Activated CD8-positive, alpha-beta memory T cell treated with anti-CD3 and anti-CD28 coated beads for 24 hours (primary cell): Measurements from ENCODE around the gene PCDH9.

Experiments used
- DNase-seq: peaks from one replicate; pipeline ENCODE4 v3.0.0-alpha.2; 2020

The PCDH9 gene

DNA sequence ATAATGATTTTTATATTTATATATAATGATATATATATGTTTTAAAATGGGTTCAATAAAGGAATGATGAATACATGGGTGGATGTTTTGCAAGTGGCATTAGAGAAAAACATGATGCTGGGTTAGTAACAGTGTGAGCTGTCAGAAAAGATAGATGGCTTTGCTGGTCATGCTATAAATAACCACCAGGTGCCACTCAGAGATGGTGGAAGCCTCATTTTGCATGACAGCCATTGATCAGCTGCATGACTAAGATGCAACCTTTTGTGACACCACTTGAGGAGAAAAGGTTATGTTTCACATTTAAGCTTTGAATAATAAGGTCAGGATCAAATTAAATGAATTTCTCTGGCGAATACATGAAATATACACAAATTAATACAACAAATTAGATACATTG lies 737.7 kb downstream of the PCDH9 start:
- DNase-seq, result no peak

DNA sequence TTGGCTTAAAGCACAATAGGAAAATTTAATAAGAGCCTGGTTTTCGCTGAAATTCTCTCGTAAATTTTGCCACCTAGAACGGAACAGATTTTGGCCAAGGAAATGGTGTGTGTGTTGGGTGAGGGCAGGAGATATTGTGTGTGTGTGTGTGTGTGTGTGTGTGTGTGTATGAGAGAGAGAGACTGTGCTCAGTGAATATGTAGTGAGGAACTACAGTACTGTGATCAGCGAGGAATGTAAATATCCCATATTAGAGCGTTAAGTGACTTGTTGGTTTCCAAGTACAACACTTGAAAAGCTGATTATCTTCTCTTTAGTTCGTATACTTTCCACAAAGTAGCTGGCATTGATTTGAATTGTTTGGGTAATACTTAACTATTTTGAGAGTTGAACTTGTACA lies 738.9 kb downstream of the PCDH9 start:
- no peak for DNase-seq

DNA sequence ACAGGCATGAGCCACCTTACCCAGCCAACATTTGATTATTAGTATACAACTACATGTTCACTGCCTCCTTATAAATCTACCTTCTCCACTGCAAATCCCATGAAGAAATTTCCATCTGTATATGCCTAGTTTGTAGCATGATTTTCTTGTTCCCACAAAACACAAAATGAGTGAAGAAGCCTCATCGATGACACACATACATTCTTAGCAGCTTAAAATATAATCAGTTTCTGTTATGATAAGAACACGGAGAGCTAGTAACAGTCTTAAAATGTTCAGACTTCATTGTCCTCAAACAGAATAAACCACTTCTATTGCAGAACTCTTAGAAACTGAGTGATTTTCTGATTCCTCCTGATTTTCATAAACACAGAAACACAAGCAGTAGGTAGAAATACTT lies 740.5 kb downstream of the PCDH9 start:
- no peak for DNase-seq

DNA sequence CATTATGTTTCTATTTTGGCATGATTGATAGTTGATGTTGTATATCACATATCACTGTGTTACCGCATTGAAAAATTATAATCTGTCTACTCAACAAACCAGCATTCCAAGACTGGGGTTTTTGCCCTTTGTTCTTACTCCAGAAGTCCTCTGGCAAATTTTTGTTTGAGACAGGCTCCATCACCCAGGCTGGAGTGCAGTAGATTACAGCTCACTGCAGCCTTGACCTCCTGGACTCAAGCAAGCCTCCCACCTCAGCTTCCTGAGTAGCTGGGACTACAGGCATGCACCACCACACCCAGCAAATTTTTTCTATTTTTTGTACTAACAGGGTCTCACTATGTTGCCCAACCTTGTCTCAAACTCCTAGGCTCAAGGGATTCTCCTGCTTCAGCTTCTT lies 741.0 kb downstream of the PCDH9 start:
- no peak for DNase-seq

DNA sequence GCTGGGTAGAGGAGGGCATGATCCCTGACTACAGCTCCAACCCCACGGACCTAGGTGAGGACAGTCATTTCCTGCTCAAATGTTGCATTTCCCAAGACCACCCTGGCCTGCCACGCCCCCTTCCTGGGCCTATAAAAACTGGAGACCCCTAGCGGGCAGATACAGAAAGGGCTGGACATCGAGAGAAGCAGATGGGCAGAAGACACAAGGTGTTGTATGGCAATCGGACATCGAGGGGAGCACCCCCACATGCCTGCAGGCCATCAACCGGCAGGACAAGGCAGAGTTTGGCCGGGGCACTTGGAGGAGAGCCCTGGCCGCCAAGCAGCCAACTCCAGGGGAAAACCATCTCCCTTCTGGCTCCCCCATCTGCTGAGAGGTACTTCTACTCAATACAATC lies 746.4 kb downstream of the PCDH9 start:
- DNase-seq, result no peak

DNA sequence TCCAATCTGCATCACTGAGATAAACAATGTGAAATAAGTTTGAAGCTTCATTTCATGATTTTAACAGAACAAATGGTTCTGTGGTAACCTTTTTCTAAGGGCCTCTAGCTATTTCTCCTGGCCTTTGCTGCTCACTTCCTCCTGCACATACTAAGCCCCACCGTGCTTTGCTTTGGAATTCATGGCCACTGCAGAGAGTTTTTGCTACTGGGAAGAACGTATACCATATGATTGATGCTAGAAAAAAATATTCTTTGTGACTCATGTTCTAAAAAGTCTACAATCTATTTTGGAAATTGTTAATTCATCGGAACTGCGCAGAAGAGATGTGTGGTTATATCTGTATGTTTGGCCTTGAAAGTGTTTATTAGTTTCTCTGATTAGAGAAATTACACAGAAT lies 747.3 kb downstream of the PCDH9 start:
- no peak for DNase-seq

DNA sequence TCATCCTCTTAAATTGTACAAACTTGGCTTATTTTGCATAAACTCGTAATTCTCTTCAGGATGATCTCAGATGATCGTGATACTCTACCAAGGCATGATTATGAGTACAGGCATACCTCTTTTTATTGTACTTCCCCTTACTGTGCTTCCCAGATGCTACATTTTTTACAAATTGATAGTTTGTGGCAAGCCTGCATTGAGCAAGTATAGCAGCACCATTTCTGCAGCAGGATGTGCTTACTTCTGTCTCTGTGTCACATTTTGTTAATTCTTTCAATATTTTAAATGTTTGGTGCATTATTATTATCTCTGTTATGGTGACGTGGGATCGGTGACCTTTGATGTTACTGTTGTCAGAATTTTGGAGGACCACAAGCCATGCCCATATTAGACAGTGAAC lies 752.3 kb downstream of the PCDH9 start:
- DNase-seq, result no peak

DNA sequence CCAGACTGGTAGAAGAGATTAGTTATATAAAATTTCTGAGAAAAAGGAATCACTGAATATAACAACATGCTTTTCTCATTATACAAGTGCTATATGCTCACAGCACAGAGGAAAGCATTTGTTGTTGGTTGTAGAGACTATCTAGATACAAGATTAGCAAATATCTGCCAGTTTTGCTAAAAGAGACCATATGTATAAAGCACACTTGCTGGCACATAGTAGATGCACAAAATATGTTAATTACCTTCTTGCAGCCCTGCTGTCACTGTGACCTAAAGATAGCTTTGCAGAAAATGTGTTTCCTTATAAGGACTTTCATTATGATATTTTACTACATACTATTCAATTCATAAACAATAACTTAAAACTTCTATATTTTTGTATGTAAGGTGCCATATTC lies 755.1 kb downstream of the PCDH9 start:
- DNase-seq, result no peak

DNA sequence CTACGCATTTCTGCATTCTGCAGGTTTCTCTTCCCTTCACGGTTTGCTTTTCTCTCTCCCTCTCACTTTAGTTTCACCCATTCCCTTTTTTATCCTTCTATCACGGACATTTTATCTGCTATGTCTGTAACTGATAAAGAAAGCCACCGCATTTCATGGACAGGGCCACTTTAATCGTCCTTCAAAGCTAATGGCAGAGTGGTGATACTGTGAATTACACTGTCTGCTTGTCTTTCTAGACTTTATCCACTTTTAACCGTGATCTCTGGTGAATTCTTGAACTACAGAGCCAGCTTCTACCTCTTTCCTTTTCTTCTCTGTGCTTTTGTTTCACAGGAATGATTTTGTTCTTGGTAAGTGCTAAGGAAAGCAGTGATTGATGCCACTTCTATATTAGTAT lies 760.4 kb downstream of the PCDH9 start:
- DNase-seq, result no peak

DNA sequence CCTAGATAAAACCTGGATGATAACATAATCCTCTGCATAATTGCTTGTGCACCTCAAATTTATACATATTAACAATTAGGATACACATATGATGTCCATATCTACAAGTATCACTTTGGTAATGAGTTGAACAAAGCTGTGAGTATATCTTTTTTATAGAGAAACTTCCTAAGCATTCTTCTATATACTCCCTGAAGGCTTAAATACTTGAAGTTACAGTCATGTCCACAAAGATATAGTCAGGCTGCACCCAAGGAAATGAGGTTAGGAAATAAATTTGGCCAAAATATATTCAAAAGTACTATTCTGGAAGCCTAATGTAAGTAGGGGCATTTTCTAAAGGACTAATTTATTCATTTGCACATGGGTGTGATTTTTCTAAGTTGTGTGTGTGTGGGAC lies 761.5 kb downstream of the PCDH9 start:
- DNase-seq, result no peak

DNA sequence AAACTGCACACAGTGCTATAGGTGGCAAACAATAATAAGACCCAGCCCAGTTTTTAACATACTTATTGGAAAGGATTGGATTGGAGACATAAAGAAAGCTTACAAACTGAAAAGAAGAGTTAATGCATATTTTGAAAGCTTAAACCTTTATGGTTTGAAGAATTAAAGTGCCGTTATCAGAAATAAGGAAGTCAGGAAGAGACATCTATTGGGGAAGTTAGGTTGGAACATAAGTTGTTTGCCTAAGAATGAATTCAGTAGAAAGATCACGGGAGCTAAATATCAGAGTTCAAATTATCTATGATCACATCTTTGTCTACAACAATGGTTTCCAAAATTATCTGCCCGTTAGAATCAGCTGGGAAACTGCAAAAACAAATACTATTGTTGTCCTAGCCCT lies 767.9 kb downstream of the PCDH9 start:
- DNase-seq, result no peak

DNA sequence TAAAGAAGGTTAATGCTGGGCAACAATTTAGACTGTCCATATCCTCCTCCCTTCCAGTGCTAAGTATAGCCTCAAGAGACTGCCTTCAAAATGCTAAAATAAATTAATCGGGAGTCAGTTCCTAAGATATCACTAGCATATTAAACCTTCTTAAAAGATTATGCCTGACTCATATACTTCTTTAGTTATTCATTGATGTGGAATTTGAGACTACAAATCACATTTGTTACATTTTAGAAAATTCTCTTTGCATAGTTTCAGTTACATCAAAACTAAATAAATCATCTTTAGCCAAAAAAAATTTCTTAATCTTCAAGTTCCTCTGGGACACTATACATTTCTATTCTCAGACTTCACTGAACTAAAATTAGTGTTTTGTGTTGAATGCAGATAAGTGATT lies 769.1 kb downstream of the PCDH9 start:
- no peak for DNase-seq

DNA sequence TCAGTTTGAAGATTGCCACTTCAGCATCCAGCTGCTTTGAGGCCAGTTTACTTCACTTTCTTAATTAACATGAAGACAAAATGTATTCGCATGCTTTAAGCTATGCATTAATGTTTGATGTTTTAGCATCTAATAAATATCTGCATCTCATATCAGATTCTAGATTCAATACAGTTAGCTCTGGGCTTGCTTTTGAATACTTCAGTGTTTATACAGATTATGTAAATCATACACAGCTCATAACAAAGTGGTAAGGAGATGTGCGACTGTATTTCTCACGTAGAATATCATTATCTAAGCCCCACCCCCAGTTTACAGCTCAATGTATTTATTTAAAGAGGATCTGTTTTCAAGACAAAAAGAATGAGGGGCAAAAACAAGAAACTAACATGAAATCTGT lies 770.5 kb downstream of the PCDH9 start:
- DNase-seq, result no peak

DNA sequence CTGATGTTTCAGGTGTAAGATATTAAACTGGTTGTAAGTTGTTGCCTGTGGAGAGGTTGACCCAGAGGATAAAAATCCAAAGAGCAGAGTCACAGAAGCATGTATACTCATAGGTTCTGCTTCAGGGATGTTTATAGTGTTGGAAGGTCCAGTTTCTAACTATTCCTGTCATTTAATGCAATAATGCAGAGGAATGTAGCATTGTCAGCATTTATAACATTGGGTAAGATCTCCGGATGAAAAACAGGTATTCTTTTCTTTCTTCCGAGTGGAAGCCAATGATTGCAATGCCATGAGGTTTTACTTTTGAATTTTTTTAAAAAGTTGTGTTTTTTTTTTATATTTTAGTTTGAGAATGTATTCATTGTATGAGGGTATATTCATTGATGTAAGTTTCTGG lies 771.0 kb downstream of the PCDH9 start:
- DNase-seq, result no peak

DNA sequence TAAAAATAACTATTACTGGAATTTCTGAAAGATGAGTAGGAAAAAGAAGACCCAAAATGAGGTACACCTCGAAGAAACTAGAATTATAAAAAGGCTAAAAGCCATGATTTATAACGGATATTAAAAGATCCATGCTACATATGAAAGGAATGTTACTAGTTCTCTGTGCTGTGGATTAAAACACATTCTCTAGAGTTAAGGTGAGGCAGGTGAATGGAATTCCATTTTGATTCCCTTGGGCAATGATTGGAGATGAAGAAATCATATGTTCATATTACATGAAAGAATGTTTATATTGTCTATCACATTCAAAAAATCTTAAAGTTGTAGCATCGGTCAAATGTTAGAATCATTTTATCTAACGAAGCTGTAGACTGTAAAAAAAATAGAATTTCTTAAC lies 783.7 kb downstream of the PCDH9 start:
- DNase-seq, result no peak

DNA sequence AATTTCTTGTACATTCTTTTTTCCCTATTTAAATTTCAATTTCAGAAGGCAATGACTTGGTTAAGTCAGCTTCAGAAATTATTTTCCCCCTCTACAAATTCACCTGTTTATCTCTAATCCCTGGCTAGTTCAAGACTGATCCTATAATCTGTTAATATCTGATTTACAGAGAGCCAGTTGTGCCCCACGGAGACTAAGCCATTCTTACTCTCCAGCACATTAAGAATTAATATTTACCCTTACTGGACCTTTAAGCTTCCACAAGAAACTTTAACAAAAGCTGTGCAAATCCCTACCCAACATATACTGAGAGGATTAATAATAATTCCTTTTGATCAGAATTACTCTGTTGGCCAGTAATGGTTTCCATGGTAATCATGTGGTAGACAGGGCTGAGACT lies 786.2 kb downstream of the PCDH9 start:
- DNase-seq, result no peak

DNA sequence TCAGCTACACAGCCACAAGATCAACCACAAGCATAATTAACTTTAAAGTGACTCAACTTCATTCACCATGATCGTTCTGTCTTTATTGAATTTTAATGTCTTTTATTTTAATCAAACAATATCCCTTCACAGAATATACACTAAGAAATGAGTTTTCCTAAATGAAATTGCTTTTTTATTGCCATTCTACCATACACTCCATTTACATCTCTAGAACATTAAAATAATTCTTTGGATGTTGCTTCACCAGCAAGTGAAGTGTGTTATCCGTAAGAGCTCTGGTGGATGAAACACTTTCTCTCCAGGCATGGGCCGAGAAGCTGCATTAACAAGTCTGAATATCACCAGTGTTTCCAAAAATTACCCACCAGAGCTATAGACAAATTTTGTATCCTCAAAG lies 789.2 kb downstream of the PCDH9 start:
- no peak for DNase-seq

DNA sequence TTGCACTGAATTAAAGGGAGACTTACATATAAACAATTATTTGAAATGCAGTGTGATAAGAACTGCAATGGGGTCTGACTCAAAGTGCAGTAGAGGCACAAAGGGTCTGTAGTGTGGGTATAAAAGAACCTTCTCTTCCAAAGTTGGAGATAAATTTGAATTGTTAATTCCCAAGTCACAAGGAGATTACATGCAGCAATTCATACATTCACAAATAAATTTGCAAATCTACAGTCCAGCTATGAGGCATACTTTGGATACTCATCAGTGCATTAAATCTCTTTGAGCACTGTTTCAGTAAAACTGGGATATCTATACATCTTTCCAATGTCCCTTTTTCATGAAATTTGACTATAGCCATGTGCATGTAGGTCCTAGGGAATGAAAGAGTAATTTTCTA lies 799.4 kb downstream of the PCDH9 start:
- DNase-seq, result no peak

DNA sequence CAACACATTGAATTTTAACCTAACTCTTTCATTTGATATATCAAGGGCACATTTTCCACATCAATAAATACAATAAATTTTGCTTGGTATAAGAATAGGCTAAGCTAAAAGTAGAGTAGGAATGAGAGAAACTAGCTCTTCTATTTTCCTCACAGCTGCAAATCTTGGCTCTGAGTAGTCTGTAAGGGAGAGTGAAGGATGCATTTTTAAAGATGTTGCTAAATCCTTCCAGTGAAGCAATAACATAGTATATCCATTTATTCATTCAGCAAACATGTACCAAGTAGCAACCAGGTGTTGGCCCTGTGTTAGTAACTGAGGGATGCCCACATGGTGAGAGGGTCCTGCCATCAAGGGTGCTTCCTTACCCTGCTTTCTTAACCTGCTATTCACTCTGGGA lies 799.9 kb downstream of the PCDH9 start:
- no peak for DNase-seq

DNA sequence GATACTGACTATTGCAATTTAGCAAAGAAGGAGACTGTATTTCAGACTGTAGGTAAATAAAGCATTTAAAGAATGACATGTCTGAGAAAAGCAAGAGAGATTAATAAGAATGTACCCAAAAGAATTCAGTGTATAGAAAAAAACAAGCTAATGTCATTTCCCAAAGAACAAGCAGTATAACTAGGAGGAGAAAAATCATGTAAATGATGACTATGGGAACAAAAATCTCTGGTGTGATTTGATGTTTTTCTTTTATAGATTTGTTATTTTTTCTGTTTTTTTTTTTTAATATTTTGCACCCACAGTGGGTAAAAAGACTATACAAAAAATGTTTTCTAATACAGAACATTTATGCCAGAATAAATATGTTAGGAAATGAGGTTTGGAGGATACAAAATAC lies 801.0 kb downstream of the PCDH9 start:
- no peak for DNase-seq

DNA sequence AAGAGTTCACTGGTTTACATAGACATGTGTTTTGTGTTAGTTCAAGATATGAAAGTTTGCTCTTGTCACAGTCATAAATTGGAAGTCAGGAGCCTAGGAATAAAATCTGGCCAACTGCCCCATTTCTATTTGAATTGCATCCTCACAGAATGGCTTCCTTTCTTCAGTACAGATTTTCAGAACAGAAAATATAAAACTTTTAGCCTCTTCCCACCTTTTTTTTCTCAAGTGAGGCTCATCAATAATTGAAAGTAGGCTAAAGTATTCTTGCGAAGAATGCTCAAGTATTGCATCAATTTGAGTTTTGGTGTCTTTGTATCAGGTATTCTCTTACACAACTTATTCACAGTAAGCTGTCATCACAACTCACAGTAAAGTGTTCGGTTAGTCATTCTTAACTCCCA lies 802.7 kb downstream of the PCDH9 start:
- DNase-seq, result no peak

DNA sequence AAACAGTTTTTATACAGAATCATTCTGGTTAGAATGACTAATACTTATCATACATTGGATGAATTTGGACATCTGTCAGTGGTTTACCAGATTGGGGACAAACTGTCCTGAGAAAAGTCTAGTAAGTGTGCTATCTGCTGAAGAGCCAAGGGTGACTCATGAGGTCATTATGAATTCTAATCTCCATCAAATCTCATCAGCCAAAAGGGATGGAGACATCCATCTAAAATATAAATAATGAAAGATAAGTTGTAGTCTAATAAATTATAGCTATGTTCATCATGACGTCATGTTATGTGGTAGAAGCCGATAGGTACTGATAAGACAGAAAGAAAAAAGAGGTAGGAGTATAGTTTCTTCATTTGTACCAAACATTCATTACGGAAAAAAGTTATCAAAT lies 804.4 kb downstream of the PCDH9 start:
- no peak for DNase-seq

DNA sequence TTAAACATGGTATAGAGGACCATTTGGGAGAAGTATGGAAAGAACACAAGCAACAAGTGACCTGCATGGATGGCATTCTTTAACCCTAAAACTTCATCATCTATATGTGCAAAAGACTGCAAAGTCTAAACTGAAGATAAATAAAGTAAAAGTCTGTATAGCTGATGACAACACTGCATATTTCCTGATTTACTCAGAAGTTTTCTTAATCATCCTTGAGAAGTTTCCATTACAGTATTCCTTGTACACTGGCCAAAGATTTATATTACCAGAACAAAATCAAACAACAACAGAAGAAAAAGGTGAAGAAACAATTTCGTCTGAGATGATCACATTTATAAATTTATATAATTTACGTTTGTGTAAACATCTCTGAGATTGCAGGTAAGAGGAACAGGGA lies 805.7 kb downstream of the PCDH9 start:
- no peak for DNase-seq

DNA sequence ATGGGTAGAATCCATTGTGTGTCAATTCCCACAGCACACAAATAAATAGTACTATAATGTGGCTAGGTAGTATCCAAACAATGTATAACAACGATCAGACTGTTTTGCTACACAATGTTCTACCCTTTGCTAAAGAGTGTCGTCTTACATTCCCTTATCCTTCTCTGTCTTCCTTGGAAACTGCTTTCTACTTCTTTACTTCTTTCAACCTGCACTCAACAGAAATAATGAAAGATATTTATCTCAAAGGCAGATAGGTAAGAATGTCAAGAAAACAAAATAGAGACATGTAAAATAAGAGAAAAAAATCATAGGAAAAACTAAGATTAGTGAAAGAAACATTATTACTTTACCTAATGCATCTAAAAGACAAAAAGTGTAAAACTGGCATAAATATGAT lies 814.7 kb downstream of the PCDH9 start:
- no peak for DNase-seq

DNA sequence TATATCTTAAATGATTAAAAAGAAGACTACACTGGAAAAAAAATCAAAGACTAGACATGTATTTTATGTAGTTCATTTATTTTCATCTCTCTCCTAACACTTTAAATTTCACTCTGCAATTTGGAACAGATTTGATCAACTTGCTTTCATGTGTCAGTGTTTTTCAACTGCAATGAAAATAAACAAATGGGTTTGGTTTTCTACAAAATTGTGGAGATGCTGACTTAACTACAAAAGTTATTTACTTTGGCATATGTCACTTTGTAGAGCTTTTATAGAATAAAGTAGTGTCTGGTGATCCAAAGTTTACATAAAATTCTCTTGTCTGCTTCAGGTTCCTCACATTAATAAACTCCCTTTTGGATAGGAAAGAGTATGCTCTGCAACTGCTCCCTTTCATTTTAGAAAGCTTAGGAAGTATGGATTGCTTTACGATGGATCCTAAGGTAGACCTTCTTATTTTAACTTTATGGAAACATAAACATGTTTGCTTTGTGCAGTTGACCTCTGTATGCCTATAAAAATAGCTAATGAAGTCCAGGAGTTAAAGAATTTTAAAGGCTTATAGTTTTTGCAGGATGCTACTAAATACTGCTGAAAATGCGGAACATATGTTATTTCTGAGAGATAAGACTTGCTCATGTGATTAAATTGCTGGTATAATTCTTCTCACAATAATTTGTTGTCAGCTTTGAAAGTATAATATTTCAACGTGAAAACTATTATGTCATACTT lies 815.9 kb downstream of the PCDH9 start:
- no peak for DNase-seq

DNA sequence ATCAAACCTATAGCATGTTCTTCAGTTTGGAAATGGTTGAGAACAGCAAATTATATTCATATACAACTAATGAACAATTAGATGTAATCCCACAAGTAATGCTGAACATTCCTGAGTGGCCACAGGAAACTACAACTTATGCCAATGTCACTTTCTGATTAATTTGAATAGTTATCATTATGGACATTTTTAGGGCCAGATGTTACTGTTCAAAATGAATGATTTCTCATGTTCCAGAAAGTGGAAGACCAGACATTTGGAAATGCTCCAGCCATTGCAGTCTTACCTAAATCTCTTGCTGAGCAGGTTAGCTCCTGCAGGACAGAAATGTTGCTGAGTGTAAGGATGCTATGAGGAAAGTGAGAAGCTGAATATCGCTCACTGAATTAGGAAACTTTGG lies 819.8 kb downstream of the PCDH9 start:
- no peak for DNase-seq
